Measurements from ENCODE around the gene FMN2.
"Not testable (repeated sequence)": the region's sequence is repeated elsewhere in the genome, so short reads cannot be mapped to it uniquely, and the experiment has no call there.

FMN2 gene

DNA sequence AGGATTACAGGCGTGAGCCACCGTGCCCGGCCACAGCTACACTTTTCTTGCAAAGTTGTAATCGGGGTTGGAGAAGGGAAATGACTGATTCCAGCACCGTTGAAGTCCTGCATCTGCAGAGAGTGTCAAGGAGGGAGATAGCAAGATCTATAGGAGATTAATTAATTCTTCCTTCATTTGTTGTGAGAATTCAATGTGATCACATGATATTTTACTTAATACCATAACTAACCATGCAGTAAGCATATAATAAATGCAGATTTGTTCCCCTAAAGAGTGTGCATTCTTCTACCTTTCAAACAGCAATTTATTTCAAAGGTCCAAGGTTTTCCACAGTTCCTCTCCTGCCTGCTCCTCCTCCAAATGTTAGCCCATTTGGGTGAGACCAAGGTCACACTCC is 315.7 kb downstream of the FMN2 start:
- Histone ChIP-seq H2BK120ac (ENCODE audit: insufficient read depth, low read length, poor library complexity) (no peak overlapping the region), H2BK5ac (ENCODE audit: low read depth, low read length, poor library complexity) (no peak overlapping the region), H3K36me3 (ENCODE audit: control insufficient read depth in 1 of 2, insufficient read depth in 2 of 2, low read length in 2 of 2) (no peaks in the 10 kb centered on the region), H3K9me3 (ENCODE audit: insufficient read depth, low read depth, low read length) (no peaks in the 10 kb centered on the region), H3K9ac (ENCODE audit: low read length) (no peak overlapping the region), H3K27ac (ENCODE audit: low read depth, low read length) (no peak overlapping the region), H4K91ac (ENCODE audit: low read depth, low read length) (no peak overlapping the region), H3K18ac (ENCODE audit: low read length) (no peak overlapping the region), H3K4ac (ENCODE audit: low read depth, low read length) (no peak overlapping the region), H4K12ac (ENCODE audit: low read depth, low read length) (no peak overlapping the region), H3K4me3 (ENCODE audit: low read depth, low read length) (no peak overlapping the region), H3K14ac (ENCODE audit: low read length) (no peak overlapping the region), H3K27me3 (ENCODE audit: insufficient read depth, low read length) (no peaks in the 10 kb centered on the region), H2BK12ac (ENCODE audit: low read length) (no peak overlapping the region), H3K79me2 (ENCODE audit: control insufficient read depth, insufficient read depth, low read length, poor library complexity) (no peaks in the 10 kb centered on the region), H3K23ac (ENCODE audit: low read length) (no peak overlapping the region), H2AK5ac (ENCODE audit: low read length) (no peak overlapping the region), H2AFZ (ENCODE audit: insufficient read depth, low read length, poor library complexity) (no peak overlapping the region), H4K8ac (ENCODE audit: low read depth, low read length) (no peak overlapping the region), H3K4me2 (ENCODE audit: low read length) (no peak overlapping the region), H3K4me1 (ENCODE audit: control insufficient read depth in 1 of 2, insufficient read depth in 2 of 2, low read length in 2 of 2) (no peaks in the 10 kb centered on the region), H3K79me1 (ENCODE audit: low read length) (no peaks in the 10 kb centered on the region)
- no CpG with 5 or more reads among the region's 5 CpGs for whole genome bisulfite sequencing (ENCODE audit: extremely low coverage, insufficient coverage, insufficient read length)
- DNase-seq: no peak

DNA sequence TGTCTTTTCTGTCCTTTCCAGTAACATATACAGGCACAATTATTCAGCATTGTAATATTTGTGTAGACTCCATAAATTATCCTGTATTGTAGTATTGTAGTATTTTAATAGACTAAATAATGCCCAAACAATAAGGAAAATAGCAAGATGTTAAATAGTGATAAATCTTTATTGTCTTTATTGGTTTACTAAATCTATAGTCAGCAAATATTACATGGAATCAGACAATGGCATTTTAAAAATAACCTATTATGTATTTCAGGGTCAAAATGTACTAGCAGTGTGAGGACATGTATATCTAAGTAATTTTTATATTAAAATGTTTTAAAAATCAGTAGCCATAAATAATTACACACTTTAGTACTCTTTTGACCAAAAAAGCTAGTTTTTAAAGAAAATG is 317.9 kb downstream of the FMN2 start:
- no peak overlapping the region for H3K4me2 ChIP-seq (ENCODE audit: low read length)
- no peak overlapping the region for H4K12ac ChIP-seq (ENCODE audit: low read depth, low read length)
- no peaks in the 10 kb centered on the region for H3K4me1 ChIP-seq (ENCODE audit: control insufficient read depth in 1 of 2, insufficient read depth in 2 of 2, low read length in 2 of 2)
- no peak overlapping the region for H3K9ac ChIP-seq (ENCODE audit: low read length)
- no peak overlapping the region for H4K8ac ChIP-seq (ENCODE audit: low read depth, low read length)
- H3K18ac ChIP-seq (ENCODE audit: low read length): no peak overlapping the region
- H3K27ac ChIP-seq (ENCODE audit: low read depth, low read length): no peak overlapping the region
- DNase-seq: no peak
- H3K14ac ChIP-seq (ENCODE audit: low read length): no peak overlapping the region
- no peaks in the 10 kb centered on the region for H3K27me3 ChIP-seq (ENCODE audit: insufficient read depth, low read length)
- H3K9me3 ChIP-seq (ENCODE audit: insufficient read depth, low read depth, low read length): no peaks in the 10 kb centered on the region
- no peak overlapping the region for H2BK120ac ChIP-seq (ENCODE audit: insufficient read depth, low read length, poor library complexity)
- no peak overlapping the region for H2AFZ ChIP-seq (ENCODE audit: insufficient read depth, low read length, poor library complexity)
- no peak overlapping the region for H3K4ac ChIP-seq (ENCODE audit: low read depth, low read length)
- H3K23ac ChIP-seq (ENCODE audit: low read length): no peak overlapping the region
- H3K79me2 ChIP-seq (ENCODE audit: control insufficient read depth, insufficient read depth, low read length, poor library complexity): no peaks in the 10 kb centered on the region
- no peak overlapping the region for H4K91ac ChIP-seq (ENCODE audit: low read depth, low read length)
- no peak overlapping the region for H2AK5ac ChIP-seq (ENCODE audit: low read length)
- no peaks in the 10 kb centered on the region for H3K36me3 ChIP-seq (ENCODE audit: control insufficient read depth in 1 of 2, insufficient read depth in 2 of 2, low read length in 2 of 2)
- no peak overlapping the region for H2BK5ac ChIP-seq (ENCODE audit: low read depth, low read length, poor library complexity)
- no peaks in the 10 kb centered on the region for H3K79me1 ChIP-seq (ENCODE audit: low read length)
- no peak overlapping the region for H2BK12ac ChIP-seq (ENCODE audit: low read length)
- H3K4me3 ChIP-seq (ENCODE audit: low read depth, low read length): no peak overlapping the region

DNA sequence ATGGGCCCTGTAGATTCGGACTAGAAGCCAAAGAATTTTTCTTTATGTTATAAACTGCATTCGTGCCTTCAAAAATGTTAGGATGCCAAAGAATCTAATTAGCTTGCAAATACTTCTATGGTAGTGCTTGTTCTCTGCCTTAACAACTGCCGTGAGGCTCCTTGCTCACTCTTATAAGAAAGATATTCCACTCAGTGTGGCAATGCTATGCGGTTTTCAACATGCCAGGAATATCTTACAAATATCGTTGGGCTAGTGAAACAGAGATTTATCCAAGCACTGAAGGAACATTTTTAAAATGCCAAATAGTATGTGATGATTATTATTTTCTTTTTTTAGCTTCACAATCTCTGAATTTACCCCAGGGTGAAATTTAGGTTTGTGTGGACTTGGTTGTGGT is 322.0 kb downstream of the FMN2 start:
- Histone ChIP-seq H3K9ac (ENCODE audit: low read length) (no peak overlapping the region), H3K4me2 (ENCODE audit: low read length) (no peak overlapping the region), H4K8ac (ENCODE audit: low read depth, low read length) (no peak overlapping the region), H3K4me1 (ENCODE audit: control insufficient read depth in 1 of 2, insufficient read depth in 2 of 2, low read length in 2 of 2) (no peaks in the 10 kb centered on the region), H3K4me3 (ENCODE audit: low read depth, low read length) (no peak overlapping the region), H3K18ac (ENCODE audit: low read length) (no peak overlapping the region), H2BK12ac (ENCODE audit: low read length) (no peak overlapping the region), H3K27ac (ENCODE audit: low read depth, low read length) (no peak overlapping the region), H4K12ac (ENCODE audit: low read depth, low read length) (no peak overlapping the region), H3K36me3 (ENCODE audit: control insufficient read depth in 1 of 2, insufficient read depth in 2 of 2, low read length in 2 of 2) (no peaks in the 10 kb centered on the region), H3K9me3 (ENCODE audit: insufficient read depth, low read depth, low read length) (no peaks in the 10 kb centered on the region), H3K27me3 (ENCODE audit: insufficient read depth, low read length) (no peaks in the 10 kb centered on the region), H3K14ac (ENCODE audit: low read length) (no peak overlapping the region), H2AFZ (ENCODE audit: insufficient read depth, low read length, poor library complexity) (no peak overlapping the region), H4K91ac (ENCODE audit: low read depth, low read length) (no peak overlapping the region), H2BK5ac (ENCODE audit: low read depth, low read length, poor library complexity) (no peak overlapping the region), H2AK5ac (ENCODE audit: low read length) (no peak overlapping the region), H3K79me2 (ENCODE audit: control insufficient read depth, insufficient read depth, low read length, poor library complexity) (no peaks in the 10 kb centered on the region), H3K79me1 (ENCODE audit: low read length) (no peaks in the 10 kb centered on the region), H3K23ac (ENCODE audit: low read length) (no peak overlapping the region), H3K4ac (ENCODE audit: low read depth, low read length) (no peak overlapping the region), H2BK120ac (ENCODE audit: insufficient read depth, low read length, poor library complexity) (no peak overlapping the region)
- DNase-seq: peak; percentile 39 to 74
- no CpG with 5 or more reads among the region's 5 CpGs for WGBS (ENCODE audit: extremely low coverage, insufficient coverage, insufficient read length)

DNA sequence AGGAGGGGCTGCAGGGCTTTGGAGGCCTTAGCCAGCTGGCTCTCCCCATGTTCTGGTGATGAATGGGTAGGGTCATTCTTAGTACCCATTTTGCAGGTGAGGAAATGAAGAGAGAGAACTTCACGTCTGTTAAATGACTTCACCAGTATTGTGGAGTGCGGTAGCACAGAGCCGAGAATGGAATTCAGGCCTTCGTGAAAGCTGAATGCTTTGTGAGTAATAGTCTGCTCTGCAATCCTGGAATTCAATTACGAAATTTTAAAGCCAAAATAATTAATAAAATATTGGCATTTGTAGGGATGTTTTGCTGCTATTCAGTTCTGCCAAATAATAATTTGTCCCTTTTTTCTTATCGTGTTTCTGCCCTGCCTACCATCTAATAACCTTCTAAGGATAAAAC is 322.6 kb downstream of the FMN2 start:
- H3K27ac ChIP-seq (ENCODE audit: low read depth, low read length): no peak overlapping the region
- no peak overlapping the region for H4K8ac ChIP-seq (ENCODE audit: low read depth, low read length)
- H2AFZ ChIP-seq (ENCODE audit: insufficient read depth, low read length, poor library complexity): no peak overlapping the region
- WGBS (ENCODE audit: extremely low coverage, insufficient coverage, insufficient read length): no CpG with 5 or more reads among the region's 6 CpGs
- no peak overlapping the region for H3K9ac ChIP-seq (ENCODE audit: low read length)
- no peak overlapping the region for H3K14ac ChIP-seq (ENCODE audit: low read length)
- no peak overlapping the region for H2AK5ac ChIP-seq (ENCODE audit: low read length)
- DNase-seq: peak; percentile 43 to 76
- no peaks in the 10 kb centered on the region for H3K79me1 ChIP-seq (ENCODE audit: low read length)
- H3K23ac ChIP-seq (ENCODE audit: low read length): no peak overlapping the region
- H3K18ac ChIP-seq (ENCODE audit: low read length): no peak overlapping the region
- no peak overlapping the region for H2BK5ac ChIP-seq (ENCODE audit: low read depth, low read length, poor library complexity)
- no peak overlapping the region for H4K91ac ChIP-seq (ENCODE audit: low read depth, low read length)
- no peaks in the 10 kb centered on the region for H3K36me3 ChIP-seq (ENCODE audit: control insufficient read depth in 1 of 2, insufficient read depth in 2 of 2, low read length in 2 of 2)
- H2BK12ac ChIP-seq (ENCODE audit: low read length): no peak overlapping the region
- H3K79me2 ChIP-seq (ENCODE audit: control insufficient read depth, insufficient read depth, low read length, poor library complexity): no peaks in the 10 kb centered on the region
- no peak overlapping the region for H3K4me3 ChIP-seq (ENCODE audit: low read depth, low read length)
- H4K12ac ChIP-seq (ENCODE audit: low read depth, low read length): no peak overlapping the region
- H3K27me3 ChIP-seq (ENCODE audit: insufficient read depth, low read length): no peaks in the 10 kb centered on the region
- H3K4me1 ChIP-seq (ENCODE audit: control insufficient read depth in 1 of 2, insufficient read depth in 2 of 2, low read length in 2 of 2): no peaks in the 10 kb centered on the region
- H3K4ac ChIP-seq (ENCODE audit: low read depth, low read length): no peak overlapping the region
- H3K9me3 ChIP-seq (ENCODE audit: insufficient read depth, low read depth, low read length): no peaks in the 10 kb centered on the region
- H2BK120ac ChIP-seq (ENCODE audit: insufficient read depth, low read length, poor library complexity): no peak overlapping the region
- H3K4me2 ChIP-seq (ENCODE audit: low read length): no peak overlapping the region

DNA sequence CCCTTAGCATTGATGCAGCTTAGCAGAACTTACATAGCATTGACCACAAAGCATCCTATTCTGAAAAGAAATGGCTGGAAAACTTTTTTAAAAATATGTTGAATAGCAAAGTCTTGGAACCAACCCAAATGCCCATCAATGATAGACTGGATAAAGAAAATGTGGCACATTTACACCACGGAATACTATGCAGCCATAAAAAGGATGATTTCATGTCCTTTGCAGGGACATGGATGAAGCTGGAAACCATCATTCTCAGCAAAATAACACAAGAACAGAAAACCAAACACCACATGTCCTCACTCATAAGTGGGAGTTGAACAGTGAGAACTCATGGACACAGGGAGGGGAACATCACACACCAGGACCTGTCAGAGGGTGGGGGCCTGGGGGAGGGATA is 323.3 kb downstream of the FMN2 start:
- H3K36me3 ChIP-seq (ENCODE audit: control insufficient read depth in 1 of 2, insufficient read depth in 2 of 2, low read length in 2 of 2); H4K12ac ChIP-seq (ENCODE audit: low read depth, low read length); H2AK5ac ChIP-seq (ENCODE audit: low read length); H3K18ac ChIP-seq (ENCODE audit: low read length); H3K9ac ChIP-seq (ENCODE audit: low read length); H3K79me1 ChIP-seq (ENCODE audit: low read length); H4K91ac ChIP-seq (ENCODE audit: low read depth, low read length); H2BK5ac ChIP-seq (ENCODE audit: low read depth, low read length, poor library complexity); H3K4me2 ChIP-seq (ENCODE audit: low read length); H2BK120ac ChIP-seq (ENCODE audit: insufficient read depth, low read length, poor library complexity); H4K8ac ChIP-seq (ENCODE audit: low read depth, low read length); H3K4me3 ChIP-seq (ENCODE audit: low read depth, low read length); H3K27ac ChIP-seq (ENCODE audit: low read depth, low read length); H3K4ac ChIP-seq (ENCODE audit: low read depth, low read length); H3K4me1 ChIP-seq (ENCODE audit: control insufficient read depth in 1 of 2, insufficient read depth in 2 of 2, low read length in 2 of 2); H3K9me3 ChIP-seq (ENCODE audit: insufficient read depth, low read depth, low read length); H2AFZ ChIP-seq (ENCODE audit: insufficient read depth, low read length, poor library complexity); H3K27me3 ChIP-seq (ENCODE audit: insufficient read depth, low read length); H3K14ac ChIP-seq (ENCODE audit: low read length); H3K79me2 ChIP-seq (ENCODE audit: control insufficient read depth, insufficient read depth, low read length, poor library complexity); H3K23ac ChIP-seq (ENCODE audit: low read length); H2BK12ac ChIP-seq (ENCODE audit: low read length); DNase-seq: not testable (repeated sequence)
- WGBS (ENCODE audit: extremely low coverage, insufficient coverage, insufficient read length): no CpG with 5 or more reads among the region's 1 CpG

Measured in trophoblast cell (in vitro differentiated cells and primary cell).